HG03097 (cell line): ENCODE results near the gene AGBL1.
"Not testable (repeated sequence)": the region's sequence is repeated elsewhere in the genome, so short reads cannot be mapped to it uniquely, and the experiment has no call there.

Source experiments
- ATAC-seq: cut with Tn5 transposase; IDR thresholded peaks from one replicate; pipeline ENCODE4 v1.9.1; 2021; ENCODE audit not compliant: unreplicated experiment, low FRiP score

Gene AGBL1

GRCh38 chr15:86488046-86488445 lies 408.4 kb downstream of the AGBL1 start:
- ATAC-seq, result no peak

- no peak for ATAC-seq
These were observed 410.3 kb downstream of the AGBL1 start for GRCh38 chr15:86489981-86490380.

DNA sequence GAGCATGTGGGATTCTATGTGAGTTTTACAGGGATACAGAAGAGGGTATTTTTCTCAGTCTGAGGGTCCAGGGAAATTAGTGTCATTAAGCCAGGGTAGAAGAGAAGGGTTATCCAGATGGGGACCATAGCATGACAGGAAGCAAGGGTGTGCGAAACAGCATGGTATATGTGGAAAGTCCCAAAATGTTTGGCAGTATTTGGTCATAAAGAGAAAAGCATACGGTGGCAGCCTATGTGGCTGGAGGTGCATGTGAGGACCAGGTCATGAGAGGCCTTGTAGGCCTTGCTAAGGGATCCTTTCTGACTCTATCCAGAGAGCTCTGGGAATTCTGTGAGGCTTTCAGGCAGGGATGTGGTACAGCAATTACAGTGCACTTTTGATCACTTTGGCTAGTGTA lies 411.4 kb downstream of the AGBL1 start:
- ATAC-seq, result no peak

GRCh38 chr15:86493884-86494283 lies 414.2 kb downstream of the AGBL1 start:
- ATAC-seq, result no peak

DNA sequence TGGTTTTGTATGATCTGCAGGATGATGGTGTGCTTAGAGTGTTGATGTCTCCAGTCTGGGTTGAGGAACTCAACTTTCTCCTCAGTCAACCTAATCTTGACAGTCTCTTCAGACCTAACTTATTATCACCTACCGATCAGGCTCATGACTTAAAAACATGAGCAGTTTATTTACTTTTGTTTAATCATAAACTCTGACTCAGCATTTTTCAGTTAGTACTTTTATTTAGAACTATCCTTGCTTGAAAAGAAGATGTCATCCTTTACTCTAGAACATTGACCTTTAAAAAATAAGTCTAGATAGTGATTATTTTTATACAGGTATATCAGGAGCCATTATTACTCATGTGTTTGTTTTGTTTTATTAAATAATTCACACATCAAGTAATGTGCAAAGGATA lies 414.8 kb downstream of the AGBL1 start:
- ATAC-seq, result no peak

- ATAC-seq, result no peak
These were observed 422.6 kb downstream of the AGBL1 start for GRCh38 chr15:86502301-86502700.

- ATAC-seq, result no peak
These were observed 426.3 kb downstream of the AGBL1 start for GRCh38 chr15:86505951-86506350.

DNA sequence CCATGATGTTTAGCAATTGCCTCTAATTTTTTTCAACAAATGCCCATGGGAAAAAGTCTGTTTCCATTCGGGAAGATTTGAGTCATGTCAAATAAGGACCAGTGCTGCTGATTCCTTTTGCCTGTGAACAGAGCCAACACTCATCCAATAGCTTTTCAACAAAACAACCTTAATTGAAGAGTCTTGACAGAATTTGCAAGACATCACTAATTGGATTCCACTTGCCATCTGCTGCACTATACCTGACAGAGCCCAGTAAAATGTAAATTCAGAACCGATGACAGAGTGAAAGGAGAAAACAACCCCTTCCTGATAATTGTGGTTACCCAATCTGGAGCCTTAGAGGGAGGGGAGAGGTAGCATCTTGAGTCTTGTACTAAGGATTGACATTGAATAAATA lies 426.7 kb downstream of the AGBL1 start:
- no peak for ATAC-seq

- ATAC-seq, result no peak
These were observed 436.0 kb downstream of the AGBL1 start for GRCh38 chr15:86515625-86516024.

DNA sequence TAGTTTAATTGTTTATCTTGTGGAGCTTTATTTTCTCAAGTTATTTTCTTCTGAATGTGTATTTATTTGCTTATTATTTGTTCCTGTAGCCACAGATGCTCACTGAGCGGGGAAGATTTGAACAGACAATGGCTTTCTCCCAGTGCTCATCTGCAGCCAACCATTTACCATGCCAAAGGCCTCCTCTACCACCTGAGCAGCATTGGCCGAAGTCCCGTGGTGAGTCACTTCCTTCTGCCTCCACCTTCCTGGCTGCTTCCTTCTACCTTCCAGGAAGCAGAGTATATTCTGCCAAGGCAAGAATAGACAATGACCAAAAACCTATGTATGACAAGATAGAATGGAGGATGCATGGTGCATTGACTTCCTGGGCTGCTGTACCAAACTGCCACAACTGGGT lies 443.1 kb downstream of the AGBL1 start:
- ATAC-seq, result no peak

GRCh38 chr15:86526938-86527690 lies 447.4 kb downstream of the AGBL1 start:
- ATAC-seq, result no peak

DNA sequence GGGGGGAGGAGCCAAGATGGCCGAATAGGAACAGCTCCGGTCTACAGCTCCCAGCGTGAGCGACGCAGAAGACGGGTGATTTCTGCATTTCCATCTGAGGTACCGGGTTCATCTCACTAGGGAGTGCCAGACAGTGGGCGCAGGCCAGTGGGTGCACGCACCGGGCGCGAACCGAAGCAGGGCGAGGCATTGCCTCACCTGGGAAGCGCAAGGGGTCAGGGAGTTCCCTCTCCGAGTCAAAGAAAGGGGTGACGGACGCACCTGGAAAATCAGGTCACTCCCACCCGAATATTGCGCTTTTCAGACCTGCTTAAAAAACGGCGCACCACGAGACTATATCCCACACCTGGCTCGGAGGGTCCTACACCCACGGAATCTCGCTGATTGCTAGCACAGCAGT lies 448.4 kb downstream of the AGBL1 start:
- not testable (repeated sequence) for ATAC-seq

DNA sequence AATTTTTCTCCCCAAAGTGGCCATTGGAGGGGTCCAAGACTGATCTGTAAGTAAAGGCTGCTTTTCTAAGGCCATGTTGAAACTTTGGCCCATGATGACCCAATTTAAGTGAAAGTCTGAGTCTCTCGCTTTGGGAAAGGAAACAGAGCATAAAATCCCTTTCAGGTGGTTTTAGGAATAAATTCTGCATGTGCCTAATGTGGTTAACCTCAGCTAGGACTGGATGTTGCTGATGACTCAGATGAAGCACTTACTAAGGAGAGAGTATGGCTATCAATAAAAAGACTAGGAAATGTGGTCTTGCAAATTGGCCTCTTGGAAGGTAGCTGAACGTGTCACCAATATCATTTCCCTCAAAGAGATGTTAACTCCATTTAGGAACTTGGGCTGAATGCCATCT lies 458.5 kb downstream of the AGBL1 start:
- ATAC-seq, result no peak

DNA sequence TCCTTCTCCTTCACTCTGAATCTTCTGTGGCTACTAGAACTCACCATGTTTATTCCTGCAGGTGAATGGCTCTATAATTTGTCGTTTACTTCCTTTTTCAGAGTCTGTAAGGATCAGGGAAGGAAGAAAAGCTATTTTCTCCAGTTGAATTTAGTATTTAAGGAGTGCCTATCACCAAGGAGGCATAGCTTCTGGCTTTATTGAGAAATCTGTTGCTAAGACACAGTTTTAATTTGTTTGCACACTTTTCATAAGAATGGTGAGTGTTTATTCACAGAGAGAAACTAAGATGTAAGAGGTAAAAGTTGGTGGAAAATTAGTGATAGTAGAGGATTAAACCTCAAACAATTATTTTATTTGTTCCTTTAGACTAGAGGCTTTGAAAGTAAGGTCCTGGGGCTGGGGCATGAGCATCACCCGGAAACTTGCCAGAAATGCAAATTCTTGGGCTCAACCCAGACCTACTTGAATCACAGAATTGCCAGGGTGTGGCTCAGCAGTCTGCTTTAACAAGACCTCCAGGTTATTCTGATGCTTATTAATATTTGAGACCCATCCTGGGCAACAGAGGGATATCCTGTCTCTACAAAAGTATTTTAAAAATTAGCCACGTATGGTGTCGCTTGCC lies 461.3 kb downstream of the AGBL1 start:
- ATAC-seq, result no peak

- ATAC-seq, result no peak
These were observed 461.9 kb downstream of the AGBL1 start for GRCh38 chr15:86541540-86541939.

DNA sequence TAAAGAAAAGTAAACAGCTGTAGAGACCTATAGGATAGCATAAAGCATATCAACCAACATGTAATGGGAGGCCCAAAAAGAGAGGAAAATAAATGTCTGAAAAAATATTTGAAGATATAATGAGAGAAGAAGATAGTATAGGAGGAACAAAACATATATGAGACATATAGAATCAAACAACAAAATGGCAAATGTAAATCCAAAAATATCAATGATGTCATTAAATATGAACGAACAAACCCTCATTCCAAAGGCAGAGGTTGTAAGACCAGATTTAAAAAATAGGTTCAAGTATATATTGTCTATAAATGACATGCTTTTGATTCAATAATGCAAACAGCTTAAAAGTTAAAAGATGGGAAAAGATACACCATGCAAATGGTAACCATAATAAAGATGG lies 470.4 kb downstream of the AGBL1 start:
- ATAC-seq, result no peak

- ATAC-seq, result no peak
These were observed 473.4 kb downstream of the AGBL1 start for GRCh38 chr15:86553108-86553507.

- ATAC-seq, result no peak
These were observed 475.4 kb downstream of the AGBL1 start for GRCh38 chr15:86555098-86555497.

- no peak for ATAC-seq
These were observed 476.3 kb downstream of the AGBL1 start for GRCh38 chr15:86555939-86556338.

- no peak for ATAC-seq
These were observed 476.8 kb downstream of the AGBL1 start for GRCh38 chr15:86556396-86557017.

GRCh38 chr15:86557018-86557550 lies 477.4 kb downstream of the AGBL1 start:
- no peak for ATAC-seq

DNA sequence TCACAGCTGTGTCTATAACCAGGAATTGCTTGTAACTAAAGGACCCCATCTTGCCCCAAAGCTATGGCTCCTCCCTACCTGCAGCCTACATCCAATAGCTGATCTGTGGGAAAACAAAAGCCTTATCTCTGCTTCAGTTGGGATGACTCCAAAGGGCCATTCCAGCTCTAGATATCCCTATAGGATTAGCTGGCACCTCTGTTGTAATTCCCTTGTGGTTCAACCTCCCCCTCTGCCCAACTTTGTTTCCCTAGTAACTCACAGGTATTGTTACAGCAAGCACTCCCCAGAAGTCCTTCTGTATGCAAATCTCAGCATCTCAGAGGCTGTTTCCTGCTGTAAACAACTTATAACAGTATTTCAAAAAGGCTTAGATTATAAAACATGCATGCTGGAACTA lies 478.6 kb downstream of the AGBL1 start:
- ATAC-seq, result no peak
